MM.1S (cell line): ENCODE measurements around the gene RDH12.

ENCODE experiments used
- DNase-seq: peaks from one replicate; pipeline ENCODE4 v3.0.0-alpha.2; 2015
- H2AFZ ChIP-seq: fragments of 300-600 bp; sonication (generic); 2 replicates; pipeline ENCODE4 v1.6.0; 2016; ENCODE audit warnings: antibody characterized with exemption, low read length
- H3F3A ChIP-seq: fragments of 300-600 bp; sonication (generic); 2 replicates; pipeline ENCODE4 v1.6.1; 2016; ENCODE audit warnings: mild to moderate bottlenecking, antibody characterized with exemption, low read length, moderate library complexity, mixed read lengths; ENCODE audit not compliant: insufficient read depth
- H3K27ac ChIP-seq: fragments of 300-600 bp; sonication (generic); 2 replicates; pipeline ENCODE4 v1.5.1; 2016; ENCODE audit warnings: mild to moderate bottlenecking, low read length
- H3K27me3 ChIP-seq: fragments of 300-600 bp; sonication (generic); replicated peaks from 2 replicates; pipeline ENCODE4 v1.6.0; 2016; ENCODE audit warnings: low read length; ENCODE audit not compliant: insufficient read depth
- H3K36me3 ChIP-seq: fragments of 300-600 bp; sonication (generic); replicated peaks from 2 replicates; pipeline ENCODE4 v1.6.1; 2016; ENCODE audit warnings: mild to moderate bottlenecking, low read length, mixed read lengths; ENCODE audit not compliant: insufficient read depth
- H3K4me1 ChIP-seq: fragments of 300-600 bp; sonication (generic); 2 replicates; pipeline ENCODE4 v1.6.1; 2016; ENCODE audit warnings: low read length, mixed read lengths
- H3K4me2 ChIP-seq: fragments of 300-600 bp; sonication (generic); 2 replicates; pipeline ENCODE4 v1.6.0; 2016; ENCODE audit warnings: low read depth, low read length
- H3K4me3 ChIP-seq: fragments of 300-600 bp; sonication (generic); 2 replicates; pipeline ENCODE4 v1.5.1; 2016; ENCODE audit warnings: low read length, mixed read lengths
- H3K79me2 ChIP-seq: fragments of 300-600 bp; sonication (generic); 2 replicates; pipeline ENCODE4 v1.6.1; 2016; ENCODE audit warnings: mixed run types, low read length, mixed read lengths
- H3K9ac ChIP-seq: fragments of 300-600 bp; sonication (generic); 2 replicates; pipeline ENCODE4 v1.6.1; 2016; ENCODE audit warnings: low read length, mixed read lengths
- H3K9me2 ChIP-seq: fragments of 300-600 bp; sonication (generic); replicated peaks from 2 replicates; pipeline ENCODE4 v1.6.1; 2016; ENCODE audit warnings: mild to moderate bottlenecking, low read length, mixed read lengths; ENCODE audit not compliant: insufficient read depth
- H3K9me3 ChIP-seq: fragments of 300-600 bp; sonication (generic); replicated peaks from 2 replicates; pipeline ENCODE4 v1.6.1; 2016; ENCODE audit warnings: mild to moderate bottlenecking, low read length, mixed read lengths; ENCODE audit not compliant: insufficient read depth
- H4K20me1 ChIP-seq: fragments of 300-600 bp; sonication (generic); 2 replicates; pipeline ENCODE4 v1.6.1; 2016; ENCODE audit warnings: mild to moderate bottlenecking, low read length, moderate library complexity, mixed read lengths; ENCODE audit not compliant: insufficient read depth
- CTCF ChIP-seq: fragments of 300-600 bp; sonication (generic); IDR thresholded peaks from 2 replicates; pipeline ENCODE4 v1.5.1; 2016; ENCODE audit warnings: antibody characterized with exemption, low read length, mixed read lengths
- EZH2 ChIP-seq: fragments of 300-600 bp; sonication (generic); optimal IDR thresholded peaks from 2 replicates; pipeline ENCODE3; 2017; ENCODE audit warnings: low read depth, mild to moderate bottlenecking, antibody characterized with exemption, low read length, mixed read lengths
- EZH2phosphoT487 ChIP-seq: fragments of 300-600 bp; sonication (generic); IDR thresholded peaks from 2 replicates; pipeline ENCODE4 v1.6.1; 2018; ENCODE audit warnings: antibody characterized with exemption, low read length

RDH12 gene

GRCh38 chr14:67759916-67760315 is 58.2 kb downstream of the RDH12 start:
- DNase-seq = no peak
- TF ChIP-seq EZH2phosphoT487 (no peak), EZH2 (no peak), CTCF (no peak)
- Histone ChIP-seq H3K36me3 (no peaks in the 10 kb centered on the region), H3K9me2 (no peaks in the 10 kb centered on the region), H3K79me2 (no peaks in the 10 kb centered on the region), H3K27ac (no peak overlapping the region), H3K27me3 (no peaks in the 10 kb centered on the region), H3K4me2 (no peak overlapping the region), H2AFZ (no peak overlapping the region), H3K9ac (no peak overlapping the region), H3K4me3 (no peak overlapping the region), H3K4me1 (no peaks in the 10 kb centered on the region), H3F3A (no peaks in the 10 kb centered on the region), H3K9me3 (no peaks in the 10 kb centered on the region), H4K20me1 (no peaks in the 10 kb centered on the region)

- DNase-seq = no peak
Measured at GRCh38 chr14:67762051-67762450, 60.4 kb downstream of the RDH12 start.

GRCh38 chr14:67763158-67763822 is 61.6 kb downstream of the RDH12 start:
- no peak overlapping the region for H3K27ac ChIP-seq
- no peaks in the 10 kb centered on the region for H3K9me2 ChIP-seq

More at GRCh38 chr14:67762051-67762450, 60.4 kb downstream of the RDH12 start:
- Histone ChIP-seq H3F3A (no peaks in the 10 kb centered on the region), H2AFZ (no peak overlapping the region), H3K36me3 (no peaks in the 10 kb centered on the region), H3K9ac (no peak overlapping the region), H3K27ac (no peak overlapping the region), H3K4me2 (no peak overlapping the region), H3K9me3 (no peaks in the 10 kb centered on the region), H3K4me1 (no peaks in the 10 kb centered on the region), H3K27me3 (no peaks in the 10 kb centered on the region), H3K79me2 (no peaks in the 10 kb centered on the region), H3K4me3 (no peak overlapping the region), H4K20me1 (no peaks in the 10 kb centered on the region), H3K9me2 (no peaks in the 10 kb centered on the region)
- TF ChIP-seq CTCF (no peak), EZH2phosphoT487 (no peak), EZH2 (no peak)

More at GRCh38 chr14:67763158-67763822, 61.6 kb downstream of the RDH12 start:
- no peak for TF ChIP-seq EZH2phosphoT487
- no peak for TF ChIP-seq CTCF
- TF ChIP-seq EZH2 = no peak
- no peaks in the 10 kb centered on the region for H3F3A ChIP-seq
- no peaks in the 10 kb centered on the region for H4K20me1 ChIP-seq
- H3K36me3 ChIP-seq = no peaks in the 10 kb centered on the region
- H3K79me2 ChIP-seq = no peaks in the 10 kb centered on the region
- no peak overlapping the region for H3K4me2 ChIP-seq
- DNase-seq = no peak
- no peaks in the 10 kb centered on the region for H3K4me1 ChIP-seq
- no peak overlapping the region for H2AFZ ChIP-seq
- no peak overlapping the region for H3K4me3 ChIP-seq
- H3K9ac ChIP-seq = no peak overlapping the region
- H3K27me3 ChIP-seq = no peaks in the 10 kb centered on the region
- no peaks in the 10 kb centered on the region for H3K9me3 ChIP-seq
